ENCODE measurements around the gene MYT1. TPM values are rescaled to one million over a fixed set of nuclear protein-coding genes. Genes with fewer than 3 reads are reported as not detected.

Gene MYT1
- total RNA-seq, 1 experiment from 2014 or later, result 7.1 TPM

DNA sequence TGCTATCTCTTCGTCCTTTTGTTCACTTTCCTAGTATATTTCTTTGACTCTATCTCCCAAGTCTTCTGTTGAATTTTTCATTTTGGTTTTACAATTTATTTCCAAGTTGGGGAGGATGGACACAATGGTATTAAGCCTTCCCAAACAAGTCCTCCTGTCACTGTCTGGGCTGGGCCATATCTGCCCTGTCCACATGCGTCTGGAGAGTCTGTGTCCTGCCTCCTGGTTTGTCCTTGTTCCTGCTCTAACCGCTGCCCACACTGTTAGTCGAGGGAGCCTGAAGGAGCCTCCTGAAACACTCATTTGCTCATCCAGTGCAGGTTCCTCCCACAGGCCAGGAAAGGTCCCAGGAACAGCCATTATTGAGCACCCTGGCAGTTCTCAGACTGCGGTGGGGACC is 17.1 kb downstream of the MYT1 start:
- no peaks in the 10 kb centered on the region for H3K27me3 ChIP-seq (ENCODE audit: insufficient read depth, low read length)
- no peaks in the 10 kb centered on the region for H3K36me3 ChIP-seq (ENCODE audit: control insufficient read depth in 1 of 2, insufficient read depth in 2 of 2, low read length in 2 of 2)
- CTCF ChIA-PET, result no interaction called here
- H3K9me3 ChIP-seq (ENCODE audit: control insufficient read depth in 1 of 2, insufficient read depth in 1 of 2, low read depth in 1 of 2, low read length in 2 of 2), result peaks cover 0 to 4% of the 10 kb centered on the region in 2 experiments; a peak in 1 of 4 replicates
- H4K20me1 ChIP-seq (ENCODE audit: insufficient read depth), result no peaks in the 10 kb centered on the region
- no peak overlapping the region for H2AFZ ChIP-seq (ENCODE audit: low read depth, low read length, poor library complexity, severe bottlenecking)
- H3K27ac ChIP-seq (ENCODE audit: low read depth, low read length), result no peak overlapping the region
- POLR2A ChIA-PET, result no interaction called here
- no peaks in the 10 kb centered on the region for H3K4me1 ChIP-seq (ENCODE audit: control insufficient read depth in 1 of 2, insufficient read depth in 2 of 2, low read length in 2 of 2)
- H3K9ac ChIP-seq (ENCODE audit: low read length), result no peak overlapping the region
- RAD21 ChIA-PET (ENCODE audit: low non-redundant PET in 1 of 2, low total read pairs in 2 of 2, uncharacterized antibody in 2 of 2, unreplicated experiment in 2 of 2), result no interaction called here
- no peaks in the 10 kb centered on the region for H3K9me2 ChIP-seq (ENCODE audit: insufficient read depth)
- ATAC-seq (no peak), DNase-seq (ENCODE audit: low read depth, low spot score) (no peak)
- no TSS peak for BruUV-seq (replicated peaks)
- intact Hi-C loops (cut with micrococcal nuclease), result no loop called here
- H3K4me3 ChIP-seq (replicated peaks in 1 of 2; ENCODE audit: low read depth in 1 of 2, low read length in 2 of 2), result no peak overlapping the region
- TF ChIP-seq EZH2phosphoT487 (IDR thresholded peaks at IDR 0.05; ENCODE audit: borderline replicate concordance) (no peak), SRF (IDR thresholded peaks at IDR 0.05; ENCODE audit: low read depth) (no peak), FOSL1 (IDR thresholded peaks at IDR 0.05; ENCODE audit: low read depth) (no peak), EGR1 (IDR thresholded peaks at IDR 0.05; ENCODE audit: low read depth) (no peak), CTCF (IDR thresholded peaks at IDR 0.05 in 2 of 3, conservative IDR thresholded peaks at IDR 0.05 in 1 of 3; ENCODE audit: borderline replicate concordance in 1 of 3, insufficient read depth in 1 of 3, low read depth in 2 of 3, low read length in 2 of 3) (no peak)
- TF ChIP-seq, protein P1, sequence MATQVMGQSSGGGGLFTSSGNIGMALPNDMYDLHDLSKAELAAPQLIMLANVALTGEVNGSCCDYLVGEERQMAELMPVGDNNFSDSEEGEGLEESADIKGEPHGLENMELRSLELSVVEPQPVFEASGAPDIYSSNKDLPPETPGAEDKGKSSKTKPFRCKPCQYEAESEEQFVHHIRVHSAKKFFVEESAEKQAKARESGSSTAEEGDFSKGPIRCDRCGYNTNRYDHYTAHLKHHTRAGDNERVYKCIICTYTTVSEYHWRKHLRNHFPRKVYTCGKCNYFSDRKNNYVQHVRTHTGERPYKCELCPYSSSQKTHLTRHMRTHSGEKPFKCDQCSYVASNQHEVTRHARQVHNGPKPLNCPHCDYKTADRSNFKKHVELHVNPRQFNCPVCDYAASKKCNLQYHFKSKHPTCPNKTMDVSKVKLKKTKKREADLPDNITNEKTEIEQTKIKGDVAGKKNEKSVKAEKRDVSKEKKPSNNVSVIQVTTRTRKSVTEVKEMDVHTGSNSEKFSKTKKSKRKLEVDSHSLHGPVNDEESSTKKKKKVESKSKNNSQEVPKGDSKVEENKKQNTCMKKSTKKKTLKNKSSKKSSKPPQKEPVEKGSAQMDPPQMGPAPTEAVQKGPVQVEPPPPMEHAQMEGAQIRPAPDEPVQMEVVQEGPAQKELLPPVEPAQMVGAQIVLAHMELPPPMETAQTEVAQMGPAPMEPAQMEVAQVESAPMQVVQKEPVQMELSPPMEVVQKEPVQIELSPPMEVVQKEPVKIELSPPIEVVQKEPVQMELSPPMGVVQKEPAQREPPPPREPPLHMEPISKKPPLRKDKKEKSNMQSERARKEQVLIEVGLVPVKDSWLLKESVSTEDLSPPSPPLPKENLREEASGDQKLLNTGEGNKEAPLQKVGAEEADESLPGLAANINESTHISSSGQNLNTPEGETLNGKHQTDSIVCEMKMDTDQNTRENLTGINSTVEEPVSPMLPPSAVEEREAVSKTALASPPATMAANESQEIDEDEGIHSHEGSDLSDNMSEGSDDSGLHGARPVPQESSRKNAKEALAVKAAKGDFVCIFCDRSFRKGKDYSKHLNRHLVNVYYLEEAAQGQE (IDR thresholded peaks at IDR 0.05; ENCODE audit: low read depth), result no peak
- TF ChIP-seq, protein P2, sequence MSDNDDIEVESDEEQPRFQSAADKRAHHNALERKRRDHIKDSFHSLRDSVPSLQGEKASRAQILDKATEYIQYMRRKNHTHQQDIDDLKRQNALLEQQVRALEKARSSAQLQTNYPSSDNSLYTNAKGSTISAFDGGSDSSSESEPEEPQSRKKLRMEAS (IDR thresholded peaks at IDR 0.05), result no peak
- no peaks in the 10 kb centered on the region for H3K79me2 ChIP-seq (ENCODE audit: insufficient read depth, low read length)
- H3K4me2 ChIP-seq (ENCODE audit: low read length), result no peak overlapping the region

All from HCT116 (cell line).